ENCODE results near the gene CSF1. TPM values are rescaled to one million over a fixed set of nuclear protein-coding genes. Genes with fewer than 3 reads are reported as not detected.

The CSF1 gene
- total and polyA plus RNA-seq, 2 experiments from 2014 or later, result 60.0 to 67.9 TPM

GRCh38 chr1:109914587-109915240 is 4.1 kb downstream of the CSF1 start:
- peaks cover 31% of the 10 kb centered on the region for H3K4me1 ChIP-seq (ENCODE audit: insufficient read depth)
- DNase-seq, result peak; percentile 97
- peaks cover 68% of the 10 kb centered on the region for H3K79me2 ChIP-seq (ENCODE audit: insufficient read depth)
- H4K20me1 ChIP-seq (ENCODE audit: insufficient read depth), result no peaks in the 10 kb centered on the region
- peak overlapping the region; percentile 89 for H3K9ac ChIP-seq
- no peak overlapping the region for H2AFZ ChIP-seq
- peak overlapping the region; percentile 95 for H3K4me2 ChIP-seq (ENCODE audit: unreplicated experiment)
- H3K9me3 ChIP-seq (ENCODE audit: low read depth), result no peaks in the 10 kb centered on the region
- peaks cover 24% of the 10 kb centered on the region; the same call in 1 of the 2 replicates for H3F3A ChIP-seq (ENCODE audit: insufficient read depth)
- TF ChIP-seq EZH2phosphoT487 (IDR thresholded peaks at IDR 0.05; ENCODE audit: insufficient read depth, low read depth), result no peak
- TF ChIP-seq EZH2 (IDR thresholded peaks at IDR 0.05; ENCODE audit: insufficient read depth, poor library complexity, severe bottlenecking), result no peak
- H3K27ac ChIP-seq, result peak overlapping the region; percentile 75
- H3K4me3 ChIP-seq, result 0 out of 2 replicates have a peak overlapping the region, but pooled peaks have one; percentile 92
- H3K9me2 ChIP-seq (ENCODE audit: insufficient read depth), result no peaks in the 10 kb centered on the region
- WGBS, 2 experiments (ENCODE audit: low coverage in 1 of 2, low lambda C conversion rate in 2 of 2, missing lambda C conversion rate in 2 of 2), result 38 to 39% methylated on average over 6 of the region's 6 CpGs
- in situ Hi-C loops (cut with MboI), result no loop called here
- H3K27me3 ChIP-seq (replicated peaks; ENCODE audit: insufficient read depth), result no peaks in the 10 kb centered on the region
- H3K36me3 ChIP-seq (ENCODE audit: low read depth), result peaks cover 30% of the 10 kb centered on the region

DNA sequence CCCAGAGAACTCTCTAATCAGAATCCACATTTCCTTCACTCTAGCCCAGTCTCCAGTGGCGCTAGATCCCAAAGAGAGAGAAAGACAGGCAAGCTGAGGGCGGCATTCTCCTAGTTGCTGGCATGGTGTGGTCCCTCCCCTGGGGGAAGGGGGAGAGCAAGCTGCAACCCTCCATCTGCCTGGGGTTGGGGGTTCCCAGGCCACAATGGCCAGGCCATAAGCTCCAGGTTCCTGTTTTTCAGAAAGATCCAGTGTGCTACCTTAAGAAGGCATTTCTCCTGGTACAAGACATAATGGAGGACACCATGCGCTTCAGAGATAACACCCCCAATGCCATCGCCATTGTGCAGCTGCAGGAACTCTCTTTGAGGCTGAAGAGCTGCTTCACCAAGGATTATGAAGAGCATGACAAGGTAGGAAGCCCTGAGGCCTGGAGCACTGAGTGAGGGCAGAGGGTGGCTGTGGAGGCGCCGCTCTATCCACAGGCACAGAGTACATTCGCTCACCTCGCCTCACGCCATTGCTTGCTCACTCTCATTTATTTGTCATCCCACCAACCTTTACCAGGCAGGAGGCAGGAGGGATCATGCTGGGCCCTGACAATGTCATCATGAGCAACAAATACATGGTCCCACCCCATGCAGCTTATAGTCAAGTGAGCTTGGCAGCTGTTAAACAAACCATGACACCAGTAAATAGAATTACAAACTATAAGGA is 6.6 kb downstream of the CSF1 start:
- Histone ChIP-seq H3K36me3 (ENCODE audit: low read depth) (peaks cover 42% of the 10 kb centered on the region), H3K9me3 (ENCODE audit: low read depth) (no peaks in the 10 kb centered on the region), H2AFZ (no peak overlapping the region), H4K20me1 (ENCODE audit: insufficient read depth) (no peaks in the 10 kb centered on the region), H3K4me2 (ENCODE audit: unreplicated experiment) (no peak overlapping the region), H3K4me1 (ENCODE audit: insufficient read depth) (peaks cover 30% of the 10 kb centered on the region), H3K9me2 (ENCODE audit: insufficient read depth) (no peaks in the 10 kb centered on the region), H3K79me2 (ENCODE audit: insufficient read depth) (peaks cover 56% of the 10 kb centered on the region), H3K27ac (no peak overlapping the region), H3K4me3 (no peak overlapping the region), H3K9ac (no peak overlapping the region), H3F3A (ENCODE audit: insufficient read depth) (peaks cover 24% of the 10 kb centered on the region; the same call in 1 of the 2 replicates), H3K27me3 (replicated peaks; ENCODE audit: insufficient read depth) (no peaks in the 10 kb centered on the region)
- TF ChIP-seq EZH2 (IDR thresholded peaks at IDR 0.05; ENCODE audit: insufficient read depth, poor library complexity, severe bottlenecking), result no peak
- no peak for TF ChIP-seq EZH2phosphoT487 (IDR thresholded peaks at IDR 0.05; ENCODE audit: insufficient read depth, low read depth)
- in situ Hi-C loops (cut with MboI), result no loop called here
- no peak for DNase-seq
- WGBS, 2 experiments (ENCODE audit: low coverage in 1 of 2, low lambda C conversion rate in 2 of 2, missing lambda C conversion rate in 2 of 2), result 88 to 90% methylated on average over 9 of the region's 9 CpGs

- no peak overlapping the region for H3K4me2 ChIP-seq (ENCODE audit: unreplicated experiment)
- in situ Hi-C loops (cut with MboI), result no loop called here
- no peaks in the 10 kb centered on the region for H3K9me2 ChIP-seq (ENCODE audit: insufficient read depth)
- no peak overlapping the region for H2AFZ ChIP-seq
- H3K27me3 ChIP-seq (replicated peaks; ENCODE audit: insufficient read depth), result no peaks in the 10 kb centered on the region
- peaks cover 23% of the 10 kb centered on the region for H3K4me1 ChIP-seq (ENCODE audit: insufficient read depth)
- peaks cover 48% of the 10 kb centered on the region for H3K79me2 ChIP-seq (ENCODE audit: insufficient read depth)
- no peaks in the 10 kb centered on the region for H3K9me3 ChIP-seq (ENCODE audit: low read depth)
- H3F3A ChIP-seq (ENCODE audit: insufficient read depth), result peaks cover 23% of the 10 kb centered on the region; the same call in 1 of the 2 replicates
- WGBS, 2 experiments (ENCODE audit: low coverage in 1 of 2, low lambda C conversion rate in 2 of 2, missing lambda C conversion rate in 2 of 2), result 77 to 78% methylated on average over 6 of the region's 6 CpGs
- no peaks in the 10 kb centered on the region for H4K20me1 ChIP-seq (ENCODE audit: insufficient read depth)
- no peak overlapping the region for H3K9ac ChIP-seq
- no peak overlapping the region for H3K27ac ChIP-seq
- H3K36me3 ChIP-seq (ENCODE audit: low read depth), result peaks cover 50% of the 10 kb centered on the region
- DNase-seq, result no peak
- H3K4me3 ChIP-seq, result no peak overlapping the region
- TF ChIP-seq EZH2 (IDR thresholded peaks at IDR 0.05; ENCODE audit: insufficient read depth, poor library complexity, severe bottlenecking) (no peak), EZH2phosphoT487 (IDR thresholded peaks at IDR 0.05; ENCODE audit: insufficient read depth, low read depth) (no peak)
Observed at GRCh38 chr1:109917768-109918606, 7.3 kb downstream of the CSF1 start.

GRCh38 chr1:109918671-109919070 is 8.0 kb downstream of the CSF1 start:
- H3K79me2 ChIP-seq (ENCODE audit: insufficient read depth), result peaks cover 42% of the 10 kb centered on the region
- H2AFZ ChIP-seq, result no peak overlapping the region
- no peak overlapping the region for H3K9ac ChIP-seq
- no peaks in the 10 kb centered on the region for H4K20me1 ChIP-seq (ENCODE audit: insufficient read depth)
- in situ Hi-C loops (cut with MboI), result no loop called here
- WGBS, 2 experiments (ENCODE audit: low coverage in 1 of 2, low lambda C conversion rate in 2 of 2, missing lambda C conversion rate in 2 of 2), result 86 to 90% methylated on average over 7 of the region's 7 CpGs
- no peak overlapping the region for H3K4me2 ChIP-seq (ENCODE audit: unreplicated experiment)
- peaks cover 56% of the 10 kb centered on the region for H3K36me3 ChIP-seq (ENCODE audit: low read depth)
- H3K4me1 ChIP-seq (ENCODE audit: insufficient read depth), result peaks cover 16% of the 10 kb centered on the region
- H3K9me2 ChIP-seq (ENCODE audit: insufficient read depth), result no peaks in the 10 kb centered on the region
- H3K27ac ChIP-seq, result no peak overlapping the region
- H3F3A ChIP-seq (ENCODE audit: insufficient read depth), result peaks cover 16% of the 10 kb centered on the region; the same call in 1 of the 2 replicates
- DNase-seq, result no peak
- H3K9me3 ChIP-seq (ENCODE audit: low read depth), result no peaks in the 10 kb centered on the region
- H3K4me3 ChIP-seq, result no peak overlapping the region
- TF ChIP-seq EZH2 (IDR thresholded peaks at IDR 0.05; ENCODE audit: insufficient read depth, poor library complexity, severe bottlenecking) (no peak), EZH2phosphoT487 (IDR thresholded peaks at IDR 0.05; ENCODE audit: insufficient read depth, low read depth) (no peak)
- H3K27me3 ChIP-seq (replicated peaks; ENCODE audit: insufficient read depth), result no peaks in the 10 kb centered on the region

All from GM23248 (cell line).